Dendritic cell treated with granulocyte-macrophage colony-stimulating factor and Interleukin-4, amounts not matched to agents 40 ng/mL and 50 ng/mL, for 4 days (primary cell): ENCODE data around the gene TRIM27.
"Not testable (repeated sequence)": the region's sequence is repeated elsewhere in the genome, so short reads cannot be mapped to it uniquely, and the experiment has no call there.

Experiments used
- H3K27ac Mint-ChIP-seq: one replicate; pipeline ENCODE4 v1.8.0; 2022; ENCODE audit warnings: mild to moderate bottlenecking, mixed read lengths
- H3K27me3 Mint-ChIP-seq: one replicate; pipeline ENCODE4 v1.8.0; 2022; ENCODE audit warnings: mild to moderate bottlenecking, mixed read lengths
- H3K36me3 Mint-ChIP-seq: one replicate; pipeline ENCODE4 v1.8.0; 2022; ENCODE audit warnings: low read depth, mixed read lengths
- H3K4me1 Mint-ChIP-seq: one replicate; pipeline ENCODE4 v1.8.0; 2022; ENCODE audit warnings: low read depth, mixed read lengths
- H3K4me3 Mint-ChIP-seq: one replicate; pipeline ENCODE4 v1.8.0; 2022; ENCODE audit warnings: mild to moderate bottlenecking, moderate library complexity, mixed read lengths
- H3K9me3 Mint-ChIP-seq: one replicate; pipeline ENCODE4 v1.8.0; 2022; ENCODE audit warnings: mixed read lengths
- intact Hi-C: fragments of 100-400 bp; cut with micrococcal nuclease; formaldehyde crosslinking; loops from one replicate; pipeline ENCODE4 v1.15.0; 2022

The TRIM27 gene

GRCh38 chr6:28854405-28854804 lies 69.4 kb downstream of the TRIM27 start:
- peaks cover 28% of the 10 kb centered on the region for H3K27me3 Mint-ChIP-seq
- H3K4me3 Mint-ChIP-seq, result not testable (repeated sequence)

More at GRCh38 chr6:28854405-28854804, 69.4 kb downstream of the TRIM27 start:
- H3K4me1 Mint-ChIP-seq, H3K9me3 Mint-ChIP-seq, intact Hi-C loops, H3K27ac Mint-ChIP-seq, H3K36me3 Mint-ChIP-seq: not testable (repeated sequence)
